ENCODE measurements around the gene TCF7L2.

Gene TCF7L2

GRCh38 chr10:113018034-113018433 is 68.0 kb downstream of the TCF7L2 start:
- no peak overlapping the region for H3K4me3 ChIP-seq (replicated peaks in 1 of 2; ENCODE audit: low read depth in 2 of 2, low read length in 2 of 2)
- no peak for TF ChIP-seq CTCF (IDR thresholded peaks at IDR 0.05; ENCODE audit: low read depth, low read length)
- no peak for DNase-seq (ENCODE audit: low read depth in 2 of 2)

GRCh38 chr10:113019096-113019495 is 69.0 kb downstream of the TCF7L2 start:
- DNase-seq (ENCODE audit: low read depth in 2 of 2) = no peak
- H3K4me3 ChIP-seq (replicated peaks in 1 of 2; ENCODE audit: low read depth in 2 of 2, low read length in 2 of 2) = no peak overlapping the region
- TF ChIP-seq CTCF (IDR thresholded peaks at IDR 0.05; ENCODE audit: low read depth, low read length) = no peak

GRCh38 chr10:113019692-113020474 is 69.8 kb downstream of the TCF7L2 start:
- DNase-seq (ENCODE audit: low read depth in 2 of 2) = no peak
- TF ChIP-seq CTCF (IDR thresholded peaks at IDR 0.05; ENCODE audit: low read depth, low read length) = no peak
- no peak overlapping the region for H3K4me3 ChIP-seq (replicated peaks in 1 of 2; ENCODE audit: low read depth in 2 of 2, low read length in 2 of 2)

GRCh38 chr10:113020475-113020753 is 70.4 kb downstream of the TCF7L2 start:
- no peak for DNase-seq (ENCODE audit: low read depth in 2 of 2)
- H3K4me3 ChIP-seq (replicated peaks in 1 of 2; ENCODE audit: low read depth in 2 of 2, low read length in 2 of 2) = no peak overlapping the region
- TF ChIP-seq CTCF (IDR thresholded peaks at IDR 0.05; ENCODE audit: low read depth, low read length) = no peak

GRCh38 chr10:113020838-113021237 is 70.8 kb downstream of the TCF7L2 start:
- TF ChIP-seq CTCF (IDR thresholded peaks at IDR 0.05; ENCODE audit: low read depth, low read length) = no peak
- DNase-seq (ENCODE audit: low read depth in 2 of 2) = no peak
- H3K4me3 ChIP-seq (replicated peaks in 1 of 2; ENCODE audit: low read depth in 2 of 2, low read length in 2 of 2) = no peak overlapping the region

- TF ChIP-seq CTCF (IDR thresholded peaks at IDR 0.05; ENCODE audit: low read depth, low read length) = no peak
- DNase-seq (ENCODE audit: low read depth in 2 of 2) = peak in 1 of 2 donors; percentile 36
- H3K4me3 ChIP-seq (replicated peaks in 1 of 2; ENCODE audit: low read depth in 2 of 2, low read length in 2 of 2) = no peak overlapping the region
Measured at GRCh38 chr10:113021268-113022040, 71.4 kb downstream of the TCF7L2 start.
